Astrocyte (in vitro differentiated cells and primary cell): ENCODE results near the gene CNTNAP2.

Source experiments
- EZH2 ChIP-seq: IDR thresholded peaks from 2 replicates; pipeline ENCODE4 v1.6.1; 2012; ENCODE audit warnings: mild to moderate bottlenecking, low read length, inconsistent platforms; ENCODE audit not compliant: insufficient read depth
- TF ChIP-seq, protein P1 (sequence below): IDR thresholded peaks from 2 replicates; pipeline ENCODE4 v1.5.1; 2011; ENCODE audit warnings: low read depth, mild to moderate bottlenecking, inconsistent platforms, low read length, moderate library complexity; ENCODE audit not compliant: insufficient read depth

DNA sequence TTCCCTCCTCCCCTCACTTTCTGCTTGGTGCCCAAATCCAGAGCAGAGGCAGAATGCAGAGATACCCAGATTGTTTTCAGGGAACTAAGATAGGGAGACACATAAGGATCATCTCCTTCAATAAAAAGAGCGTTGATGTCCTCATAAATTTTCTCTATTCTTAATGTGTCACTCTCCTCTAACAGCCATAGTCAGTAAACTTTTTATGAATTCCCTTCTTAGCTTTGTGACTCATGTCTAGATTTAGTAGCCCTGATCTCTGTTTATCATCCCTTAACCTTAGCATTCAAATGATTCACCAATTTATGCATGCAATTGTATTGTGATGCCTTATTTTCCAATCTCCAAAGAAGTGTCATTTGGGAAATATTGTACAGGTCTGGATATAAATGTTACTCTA is 1478.4 kb downstream of the CNTNAP2 start:
- TF ChIP-seq, protein P1, sequence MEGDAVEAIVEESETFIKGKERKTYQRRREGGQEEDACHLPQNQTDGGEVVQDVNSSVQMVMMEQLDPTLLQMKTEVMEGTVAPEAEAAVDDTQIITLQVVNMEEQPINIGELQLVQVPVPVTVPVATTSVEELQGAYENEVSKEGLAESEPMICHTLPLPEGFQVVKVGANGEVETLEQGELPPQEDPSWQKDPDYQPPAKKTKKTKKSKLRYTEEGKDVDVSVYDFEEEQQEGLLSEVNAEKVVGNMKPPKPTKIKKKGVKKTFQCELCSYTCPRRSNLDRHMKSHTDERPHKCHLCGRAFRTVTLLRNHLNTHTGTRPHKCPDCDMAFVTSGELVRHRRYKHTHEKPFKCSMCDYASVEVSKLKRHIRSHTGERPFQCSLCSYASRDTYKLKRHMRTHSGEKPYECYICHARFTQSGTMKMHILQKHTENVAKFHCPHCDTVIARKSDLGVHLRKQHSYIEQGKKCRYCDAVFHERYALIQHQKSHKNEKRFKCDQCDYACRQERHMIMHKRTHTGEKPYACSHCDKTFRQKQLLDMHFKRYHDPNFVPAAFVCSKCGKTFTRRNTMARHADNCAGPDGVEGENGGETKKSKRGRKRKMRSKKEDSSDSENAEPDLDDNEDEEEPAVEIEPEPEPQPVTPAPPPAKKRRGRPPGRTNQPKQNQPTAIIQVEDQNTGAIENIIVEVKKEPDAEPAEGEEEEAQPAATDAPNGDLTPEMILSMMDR, result no peak
- TF ChIP-seq EZH2, result no peak
